ENCODE results near the gene TMEM44. TPM values are rescaled to one million over a fixed set of nuclear protein-coding genes. Genes with fewer than 3 reads are reported as not detected.

Gene TMEM44
- total RNA-seq, 1 experiment from 2014 or later = 13.7 TPM

GRCh38 chr3:194675081-194675640, 41.9 kb upstream of the TMEM44 start (continued):
- TF ChIP-seq ZNF512 (CRISPR knock-in tag; IDR thresholded peaks at IDR 0.05; ENCODE audit: borderline replicate concordance) = no peak
- TF ChIP-seq NR3C1 (CRISPR knock-in tag; conservative IDR thresholded peaks at IDR 0.05; ENCODE audit: low read depth) = no peak
- TF ChIP-seq FOXP1 (CRISPR knock-in tag; IDR thresholded peaks at IDR 0.05; ENCODE audit: borderline replicate concordance) = no peak
- no peak for TF ChIP-seq HMGA2 (CRISPR knock-in tag; IDR thresholded peaks at IDR 0.05)
- TF ChIP-seq FOXP4 (CRISPR knock-in tag; IDR thresholded peaks at IDR 0.05) = no peak
- no peak for TF ChIP-seq ZNF416 (CRISPR knock-in tag; IDR thresholded peaks at IDR 0.05)
- TF ChIP-seq OVOL2 (CRISPR knock-in tag; IDR thresholded peaks at IDR 0.05; ENCODE audit: borderline replicate concordance) = no peak
- no peak for TF ChIP-seq STAT6 (CRISPR knock-in tag; conservative IDR thresholded peaks at IDR 0.05; ENCODE audit: low read depth)
- TF ChIP-seq, protein P1, sequence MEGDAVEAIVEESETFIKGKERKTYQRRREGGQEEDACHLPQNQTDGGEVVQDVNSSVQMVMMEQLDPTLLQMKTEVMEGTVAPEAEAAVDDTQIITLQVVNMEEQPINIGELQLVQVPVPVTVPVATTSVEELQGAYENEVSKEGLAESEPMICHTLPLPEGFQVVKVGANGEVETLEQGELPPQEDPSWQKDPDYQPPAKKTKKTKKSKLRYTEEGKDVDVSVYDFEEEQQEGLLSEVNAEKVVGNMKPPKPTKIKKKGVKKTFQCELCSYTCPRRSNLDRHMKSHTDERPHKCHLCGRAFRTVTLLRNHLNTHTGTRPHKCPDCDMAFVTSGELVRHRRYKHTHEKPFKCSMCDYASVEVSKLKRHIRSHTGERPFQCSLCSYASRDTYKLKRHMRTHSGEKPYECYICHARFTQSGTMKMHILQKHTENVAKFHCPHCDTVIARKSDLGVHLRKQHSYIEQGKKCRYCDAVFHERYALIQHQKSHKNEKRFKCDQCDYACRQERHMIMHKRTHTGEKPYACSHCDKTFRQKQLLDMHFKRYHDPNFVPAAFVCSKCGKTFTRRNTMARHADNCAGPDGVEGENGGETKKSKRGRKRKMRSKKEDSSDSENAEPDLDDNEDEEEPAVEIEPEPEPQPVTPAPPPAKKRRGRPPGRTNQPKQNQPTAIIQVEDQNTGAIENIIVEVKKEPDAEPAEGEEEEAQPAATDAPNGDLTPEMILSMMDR (IDR thresholded peaks at IDR 0.05) = no peak

- Mint-ChIP-seq H3K4me1 (peaks cover 9% of the 10 kb centered on the region), H3K27ac (no peak overlapping the region), H3K27me3 (ENCODE audit: low read depth) (peaks cover 24% of the 10 kb centered on the region), H3K4me3 (no peak overlapping the region), H3K36me3 (peaks cover 12% of the 10 kb centered on the region), H3K9me3 (no peaks in the 10 kb centered on the region)
- POLR2A ChIA-PET = no interaction called here
- DNase-seq (ENCODE audit: low spot score) = no peak
- CTCF ChIA-PET = interaction anchor here (2.3 to 3.9 kb wide), 2 partner anchors 9 to 14 kb away, joined by 7 to 61 read pairs; no protein-coding TSS in a partner anchor
- no peak for ATAC-seq
- no peak for TF ChIP-seq ZNF671 (CRISPR knock-in tag; IDR thresholded peaks at IDR 0.05)
- TF ChIP-seq ZBTB43 (CRISPR knock-in tag; IDR thresholded peaks at IDR 0.05) = no peak
- no peak for TF ChIP-seq GTF2I (CRISPR knock-in tag; conservative IDR thresholded peaks at IDR 0.05)
- TF ChIP-seq FOXP4 (CRISPR knock-in tag; IDR thresholded peaks at IDR 0.05) = no peak
- TF ChIP-seq ZNF416 (CRISPR knock-in tag; IDR thresholded peaks at IDR 0.05) = no peak
- TF ChIP-seq ZNF232 (CRISPR knock-in tag; IDR thresholded peaks at IDR 0.05) = no peak
- no peak for TF ChIP-seq NFE2L1 (CRISPR knock-in tag; IDR thresholded peaks at IDR 0.05)
- TF ChIP-seq NR3C1 (CRISPR knock-in tag; conservative IDR thresholded peaks at IDR 0.05; ENCODE audit: low read depth) = no peak
- TF ChIP-seq, protein P1 (IDR thresholded peaks at IDR 0.05) = no peak
- no peak for TF ChIP-seq TEAD4 (CRISPR knock-in tag; IDR thresholded peaks at IDR 0.05)
- no peak for TF ChIP-seq ZNF121 (CRISPR knock-in tag; IDR thresholded peaks at IDR 0.05)
- no peak for TF ChIP-seq IRF2 (CRISPR knock-in tag; IDR thresholded peaks at IDR 0.05; ENCODE audit: borderline replicate concordance, low read depth)
- no peak for TF ChIP-seq ERG (CRISPR knock-in tag; IDR thresholded peaks at IDR 0.05)
- no peak for TF ChIP-seq NR1H2 (CRISPR knock-in tag; IDR thresholded peaks at IDR 0.05)
- no peak for TF ChIP-seq ETV6 (CRISPR knock-in tag; IDR thresholded peaks at IDR 0.05)
- TF ChIP-seq ESRRA (CRISPR knock-in tag; IDR thresholded peaks at IDR 0.05; ENCODE audit: borderline replicate concordance) = no peak
- no peak for TF ChIP-seq OVOL2 (CRISPR knock-in tag; IDR thresholded peaks at IDR 0.05; ENCODE audit: borderline replicate concordance)
Observed at GRCh38 chr3:194673761-194674160, 40.5 kb upstream of the TMEM44 start.

Measured in WTC11 (cell line).